Neural progenitor cell (in vitro differentiated cells): ENCODE data around the gene RASA4B.

Experiments used
- EZH2 ChIP-seq: fragments of 200-600 bp; sonication (generic); IDR thresholded peaks from 2 replicates; pipeline ENCODE4 v1.6.1; 2017; ENCODE audit warnings: antibody characterized with exemption, mild to moderate bottlenecking, moderate library complexity
- TF ChIP-seq, protein P1 (sequence below): fragments of 200-600 bp; sonication (generic); IDR thresholded peaks from 2 replicates; pipeline ENCODE4 v1.5.1; 2017; ENCODE audit warnings: antibody characterized with exemption, mild to moderate bottlenecking

DNA sequence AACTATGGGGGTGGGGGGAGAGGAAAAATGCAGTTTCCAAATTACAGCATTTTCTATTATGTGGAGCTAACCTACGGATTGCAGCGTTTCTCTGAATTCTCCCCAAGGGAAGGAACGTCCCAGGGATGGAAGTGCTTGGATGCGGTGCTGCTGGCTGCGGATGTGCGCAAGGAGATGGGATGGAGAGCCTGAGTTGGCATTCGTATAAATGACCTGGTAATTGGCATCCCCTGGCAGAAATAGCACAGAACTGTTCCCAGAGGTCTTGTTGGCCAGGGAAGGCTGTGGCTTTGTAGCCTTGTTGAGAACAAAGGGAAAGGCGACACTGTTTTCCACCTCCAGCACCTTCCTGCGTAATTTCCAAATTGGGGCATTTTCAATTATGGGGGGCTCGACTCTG lies 81.5 kb downstream of the RASA4B start:
- no peak for TF ChIP-seq EZH2
- TF ChIP-seq, protein P1, sequence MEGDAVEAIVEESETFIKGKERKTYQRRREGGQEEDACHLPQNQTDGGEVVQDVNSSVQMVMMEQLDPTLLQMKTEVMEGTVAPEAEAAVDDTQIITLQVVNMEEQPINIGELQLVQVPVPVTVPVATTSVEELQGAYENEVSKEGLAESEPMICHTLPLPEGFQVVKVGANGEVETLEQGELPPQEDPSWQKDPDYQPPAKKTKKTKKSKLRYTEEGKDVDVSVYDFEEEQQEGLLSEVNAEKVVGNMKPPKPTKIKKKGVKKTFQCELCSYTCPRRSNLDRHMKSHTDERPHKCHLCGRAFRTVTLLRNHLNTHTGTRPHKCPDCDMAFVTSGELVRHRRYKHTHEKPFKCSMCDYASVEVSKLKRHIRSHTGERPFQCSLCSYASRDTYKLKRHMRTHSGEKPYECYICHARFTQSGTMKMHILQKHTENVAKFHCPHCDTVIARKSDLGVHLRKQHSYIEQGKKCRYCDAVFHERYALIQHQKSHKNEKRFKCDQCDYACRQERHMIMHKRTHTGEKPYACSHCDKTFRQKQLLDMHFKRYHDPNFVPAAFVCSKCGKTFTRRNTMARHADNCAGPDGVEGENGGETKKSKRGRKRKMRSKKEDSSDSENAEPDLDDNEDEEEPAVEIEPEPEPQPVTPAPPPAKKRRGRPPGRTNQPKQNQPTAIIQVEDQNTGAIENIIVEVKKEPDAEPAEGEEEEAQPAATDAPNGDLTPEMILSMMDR: no peak
